UCSD-AML1 (cell line): ENCODE results near the gene TPSD1.
"Not testable (repeated sequence)": the region's sequence is repeated elsewhere in the genome, so short reads cannot be mapped to it uniquely, and the experiment has no call there.

ENCODE experiments used
- DNase-seq: peaks from one replicate; lab custom pipeline; 2025; ENCODE audit not compliant: unreplicated experiment; lab: John Stamatoyannopoulos, UW

Gene TPSD1

DNA sequence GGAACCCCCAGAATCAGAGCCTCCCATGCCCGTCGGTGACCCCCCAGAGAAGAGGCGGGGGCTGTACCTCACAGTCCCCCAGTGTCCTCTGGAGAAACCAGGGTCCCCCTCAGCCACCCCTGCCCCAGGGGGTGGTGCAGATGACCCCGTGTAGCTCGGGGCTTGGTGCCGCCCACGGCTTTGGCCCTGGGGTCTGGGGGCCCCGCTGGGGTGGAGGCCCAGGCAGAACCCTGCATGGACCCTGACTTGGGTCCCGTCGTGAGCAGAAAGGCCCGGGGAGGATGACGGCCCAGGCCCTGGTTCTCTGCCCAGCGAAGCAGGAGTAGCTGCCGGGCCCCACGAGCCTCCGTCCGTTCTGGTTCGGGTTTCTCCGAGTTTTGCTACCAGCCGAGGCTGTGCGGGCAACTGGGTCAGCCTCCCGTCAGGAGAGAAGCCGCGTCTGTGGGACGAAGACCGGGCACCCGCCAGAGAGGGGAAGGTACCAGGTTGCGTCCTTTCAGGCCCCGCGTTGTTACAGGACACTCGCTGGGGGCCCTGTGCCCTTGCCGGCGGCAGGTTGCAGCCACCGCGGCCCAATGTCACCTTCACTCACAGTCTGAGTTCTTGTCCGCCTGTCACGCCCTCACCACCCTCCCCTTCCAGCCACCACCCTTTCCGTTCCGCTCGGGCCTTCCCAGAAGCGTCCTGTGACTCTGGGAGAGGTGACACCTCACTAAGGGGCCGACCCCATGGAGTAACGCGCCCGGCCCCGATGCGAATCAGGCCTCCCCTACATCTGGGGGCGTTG, 34.8 kb upstream of the TPSD1 start:
- no peak for DNase-seq

DNA sequence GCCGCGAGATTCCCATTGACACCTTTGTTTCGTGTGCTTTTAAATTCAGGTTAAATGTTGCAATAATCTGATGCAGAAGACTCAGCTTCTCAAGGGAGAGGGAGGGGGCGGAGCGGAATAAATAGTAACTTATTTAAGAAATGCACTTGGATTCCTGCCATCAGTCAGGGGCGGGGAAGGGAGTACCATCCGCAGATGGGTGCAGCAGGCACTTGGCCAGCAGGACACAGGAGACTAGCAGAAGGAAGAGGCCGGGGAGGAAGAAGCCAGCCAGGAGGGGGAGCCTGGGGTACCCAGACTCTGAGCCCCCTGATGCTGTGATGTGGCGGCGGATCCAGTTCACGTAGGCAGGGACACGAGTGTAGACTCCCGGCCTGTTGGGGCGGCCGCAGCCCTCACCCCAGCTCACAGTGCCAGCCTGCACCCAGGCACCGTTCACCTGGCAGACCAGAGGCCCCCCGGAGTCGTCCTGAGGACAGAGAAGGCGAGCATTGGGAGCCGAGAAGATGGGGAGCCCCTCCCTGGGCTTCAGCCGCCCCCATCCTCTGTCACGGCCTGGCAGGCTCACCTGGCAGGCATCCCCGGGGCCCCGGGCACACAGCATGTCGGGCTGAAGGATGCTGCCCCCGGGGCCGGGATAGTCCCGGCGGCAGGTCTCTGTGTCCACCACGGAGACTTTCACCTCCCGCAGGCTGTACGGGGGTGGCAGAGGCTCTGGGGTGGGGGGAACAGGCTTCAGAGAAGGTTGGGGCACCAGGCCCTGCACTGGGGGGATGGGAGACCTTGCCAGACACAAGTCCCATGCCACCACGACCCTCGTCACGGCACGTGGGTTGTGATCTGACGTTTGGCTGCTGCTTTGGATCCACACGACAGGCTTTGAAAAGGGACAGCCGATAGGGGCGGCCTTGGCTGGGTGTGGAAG, 34.0 kb upstream of the TPSD1 start:
- no peak for DNase-seq

DNA sequence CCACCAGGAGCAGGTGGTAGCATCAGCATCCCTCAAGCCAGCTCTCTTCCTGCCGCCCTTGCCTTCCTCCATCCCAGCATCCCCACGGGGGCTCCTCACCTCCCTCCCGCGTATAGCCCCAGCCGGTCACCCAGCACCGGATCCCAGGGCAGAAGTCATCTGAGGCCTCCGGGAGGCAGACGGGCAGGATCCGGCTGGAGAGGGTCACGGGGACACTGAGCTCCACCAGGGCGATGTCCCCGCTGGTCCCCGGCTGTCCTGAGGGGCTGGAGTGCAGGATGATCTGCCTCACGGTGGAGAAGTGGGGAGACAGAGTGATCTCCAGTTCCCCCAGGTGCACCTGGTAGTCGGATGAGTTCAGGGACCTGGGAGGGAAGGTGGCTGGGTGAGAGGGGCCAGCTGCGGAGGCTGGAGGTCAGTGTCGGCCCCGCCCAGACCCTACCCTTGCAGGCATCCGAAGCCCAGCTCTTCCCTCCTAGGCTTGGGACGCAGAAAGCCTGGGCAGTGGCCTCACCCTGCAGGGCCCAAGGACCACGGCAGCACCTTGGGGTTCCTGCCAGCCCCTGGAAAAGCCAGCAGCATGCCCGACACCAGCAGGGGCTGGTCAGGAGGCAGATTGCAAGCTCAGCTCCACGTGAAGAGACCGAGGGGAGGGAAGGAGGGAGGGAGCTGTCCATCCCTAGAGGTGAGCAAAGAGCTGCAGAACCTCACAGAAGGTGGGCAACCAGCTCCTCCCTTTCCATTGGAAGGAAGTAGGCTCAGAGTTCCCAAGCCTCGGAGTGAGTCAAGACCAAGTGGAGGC, 33.1 kb upstream of the TPSD1 start:
- no peak for DNase-seq

DNA sequence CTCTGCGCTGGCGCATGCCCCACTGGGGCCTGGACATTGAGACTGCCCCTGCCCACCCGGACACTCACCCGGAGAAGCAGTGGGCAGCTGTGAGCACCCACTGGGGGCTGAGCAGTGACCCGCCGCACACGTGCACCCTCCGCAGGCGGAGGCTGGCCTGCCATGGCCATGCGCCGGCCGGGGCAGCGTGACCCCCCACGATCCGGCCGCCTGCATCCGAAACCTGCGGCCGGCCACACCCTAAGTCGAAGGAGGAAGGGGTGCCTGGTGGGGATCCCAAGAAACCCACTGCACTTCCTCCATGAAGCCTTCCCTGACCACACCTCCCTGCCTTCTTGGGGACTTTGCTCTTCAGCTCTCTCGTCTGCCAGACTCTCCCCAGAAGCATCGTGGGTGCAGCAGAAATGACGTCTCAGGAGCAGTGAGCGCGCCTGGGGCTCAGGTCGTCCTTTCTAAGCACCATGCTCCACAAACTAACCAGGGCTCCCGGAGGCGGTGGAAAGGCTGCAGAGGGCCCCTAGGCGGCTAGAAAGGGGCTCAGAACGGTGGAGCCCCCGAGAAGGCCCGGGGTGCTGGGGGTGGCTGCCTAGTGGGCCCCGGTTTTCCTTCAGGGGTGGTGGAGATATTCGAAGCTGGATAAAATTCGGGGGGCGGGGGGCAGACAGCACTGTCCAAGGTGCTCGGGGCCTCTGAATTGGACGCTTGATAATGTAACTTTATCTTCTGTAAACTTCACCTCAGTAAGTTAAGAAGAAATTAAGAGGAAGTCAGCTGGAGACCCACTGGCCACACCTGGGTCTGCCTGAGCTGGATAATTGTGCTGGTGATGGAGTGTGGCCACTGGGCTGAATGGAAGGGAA, 32.3 kb upstream of the TPSD1 start:
- no peak for DNase-seq

GRCh38 chr16:1224558-1224957, 31.3 kb upstream of the TPSD1 start:
- no peak for DNase-seq

DNA sequence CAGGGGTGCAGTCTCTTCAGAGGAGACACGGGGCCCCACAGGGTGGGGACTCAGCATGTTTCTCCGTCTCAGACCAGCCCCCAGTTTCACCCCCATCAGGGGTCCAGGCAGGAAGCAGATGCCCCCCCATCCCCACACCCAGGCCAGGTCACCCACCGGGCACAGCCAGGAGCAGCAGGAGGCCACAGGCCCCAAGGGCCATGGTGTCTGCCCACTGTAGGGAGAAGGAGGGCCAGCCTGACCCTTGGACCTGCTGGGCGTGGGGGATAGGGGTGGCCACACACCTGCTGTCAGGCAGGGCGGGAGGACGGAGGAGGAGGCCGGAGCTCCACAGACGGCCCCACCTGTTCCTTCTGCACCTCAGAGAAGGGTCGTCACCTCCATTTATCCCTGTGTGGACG, 30.8 kb upstream of the TPSD1 start, which contains the start of gene TPSG1:
TSS of gene TPSG1 (minus strand) at position 218 of the 401 bp plus-strand sequence. CDS start at position 202, 16 bp downstream.
- no peak for DNase-seq

GRCh38 chr16:1225728-1226311, 30.0 kb upstream of the TPSD1 start:
- DNase-seq, result not testable (repeated sequence)

DNA sequence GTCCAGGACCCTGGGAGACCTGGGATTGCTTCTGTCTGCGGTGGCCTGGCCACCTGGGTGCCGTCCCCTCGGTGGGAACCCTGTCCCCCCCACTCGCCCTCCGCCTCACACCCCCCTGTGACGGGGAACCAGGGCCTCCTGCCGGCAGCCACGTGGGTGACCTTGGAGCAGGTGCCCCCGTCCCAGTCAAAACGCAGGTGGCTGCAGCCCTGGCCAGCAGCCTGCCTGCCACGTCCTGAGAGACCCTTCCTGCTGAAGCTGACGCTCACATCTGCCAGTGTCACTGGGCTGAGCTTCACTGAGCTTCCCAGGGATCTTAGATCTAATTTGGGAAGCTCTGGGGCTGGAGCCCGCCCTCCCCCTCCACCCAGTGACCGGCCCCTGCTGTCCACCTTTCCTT, 29.2 kb upstream of the TPSD1 start:
- not testable (repeated sequence) for DNase-seq

DNA sequence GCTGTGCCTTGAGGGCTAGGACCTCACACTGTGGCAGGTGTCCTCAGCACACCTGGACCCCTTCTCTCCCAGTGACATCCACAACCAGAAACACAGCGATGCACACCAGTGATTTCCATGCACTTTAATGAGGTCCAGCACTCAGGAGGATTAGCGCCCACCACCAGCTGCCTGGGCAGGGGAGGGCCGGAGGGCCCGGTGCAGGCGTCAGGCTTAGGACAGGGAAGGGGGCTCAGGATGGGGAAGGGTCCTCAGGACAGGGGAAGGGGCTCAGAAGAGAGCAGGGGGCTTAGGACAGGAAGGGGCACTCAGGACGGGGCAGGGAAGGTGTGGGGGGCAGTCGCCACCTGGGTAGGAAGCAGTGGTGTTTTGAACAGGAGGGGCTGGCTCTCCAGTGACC, 27.6 kb upstream of the TPSD1 start:
- not testable (repeated sequence) for DNase-seq

DNA sequence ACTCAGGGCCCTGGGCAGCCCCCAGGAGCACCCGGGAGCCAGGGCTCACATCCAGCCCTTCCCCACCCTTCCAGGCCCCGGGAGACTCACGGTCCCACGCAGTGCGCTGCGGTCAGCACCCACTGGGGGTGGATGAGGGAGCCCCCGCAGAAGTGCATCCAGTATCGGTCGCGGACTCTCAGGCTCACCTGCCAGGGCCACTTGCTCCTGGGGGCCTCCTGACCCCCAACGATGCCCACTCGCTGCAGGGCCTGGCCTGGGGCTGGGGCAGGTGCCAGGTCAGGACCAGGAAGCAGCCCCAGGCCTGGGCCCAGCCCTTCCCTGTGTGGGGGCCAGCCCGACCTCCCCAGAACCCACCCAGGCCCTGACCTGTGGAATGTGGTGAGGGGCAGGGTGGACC, 26.4 kb upstream of the TPSD1 start:
- not testable (repeated sequence) for DNase-seq

DNA sequence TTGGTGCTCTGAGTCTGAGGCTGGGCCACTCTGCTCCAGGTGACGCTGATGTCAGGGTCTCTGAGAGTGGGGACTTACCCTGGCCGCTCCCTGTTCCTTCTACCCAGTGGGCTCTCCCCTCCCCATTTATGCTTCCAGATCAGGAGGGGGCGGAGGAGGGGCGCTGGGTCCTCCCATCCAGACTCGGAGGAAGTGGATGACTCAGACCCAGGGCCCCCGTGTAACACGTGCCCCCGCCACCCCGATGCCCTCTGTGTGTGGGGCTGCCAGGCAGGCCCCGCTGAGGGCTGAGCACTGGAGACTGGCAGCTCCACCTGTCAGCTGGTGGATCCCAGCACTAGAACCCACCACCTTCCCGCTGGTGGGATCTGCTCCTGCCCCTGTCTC, 25.8 kb upstream of the TPSD1 start, which contains the start of gene TPSB2:
TSS of gene TPSB2 (minus strand) at position 101 of the 387 bp plus-strand sequence. CDS start 233 bp downstream, outside the sequence.
- not testable (repeated sequence) for DNase-seq

DNA sequence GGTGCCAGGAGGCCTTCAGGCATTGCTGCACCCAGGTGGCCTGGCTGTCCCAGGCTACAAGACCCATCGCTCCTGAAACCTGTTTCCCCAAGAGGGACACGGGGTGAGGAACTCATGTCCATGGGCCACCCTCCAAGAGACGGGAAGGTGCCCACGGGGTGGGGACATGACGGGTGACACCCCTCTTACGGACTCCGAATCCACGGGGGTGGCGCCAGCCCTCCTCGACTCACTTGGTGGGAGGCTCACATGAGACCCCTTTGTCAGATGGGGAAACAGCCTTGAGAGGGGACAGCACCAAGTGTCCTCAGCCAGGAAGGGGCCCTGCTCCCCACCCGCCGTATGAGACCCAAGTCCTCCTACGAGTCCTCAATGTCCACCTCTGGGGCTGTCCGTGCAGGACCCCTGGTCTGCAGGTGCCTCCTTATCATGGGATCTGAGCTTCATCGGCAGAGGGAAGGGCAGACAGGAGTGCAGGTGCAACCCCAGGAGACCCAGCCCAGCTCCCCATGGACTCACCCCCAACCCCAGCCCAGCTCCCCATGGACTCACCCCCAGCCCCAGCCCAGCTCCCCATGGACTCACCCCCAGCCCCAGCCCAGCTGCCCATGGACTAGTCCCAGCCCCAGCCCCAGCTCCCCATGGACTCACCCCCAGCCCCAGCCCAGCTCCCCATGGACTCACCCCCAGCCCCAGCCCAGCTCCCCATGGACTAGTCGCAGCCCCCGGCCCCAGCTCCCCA, 25.2 kb upstream of the TPSD1 start:
- DNase-seq, result not testable (repeated sequence)

- not testable (repeated sequence) for DNase-seq
Measured at GRCh38 chr16:1231301-1231700, 24.6 kb upstream of the TPSD1 start.

GRCh38 chr16:1232049-1232748, 23.7 kb upstream of the TPSD1 start:
- DNase-seq, result not testable (repeated sequence)

GRCh38 chr16:1236659-1237058, 19.2 kb upstream of the TPSD1 start:
- DNase-seq, result not testable (repeated sequence)

DNA sequence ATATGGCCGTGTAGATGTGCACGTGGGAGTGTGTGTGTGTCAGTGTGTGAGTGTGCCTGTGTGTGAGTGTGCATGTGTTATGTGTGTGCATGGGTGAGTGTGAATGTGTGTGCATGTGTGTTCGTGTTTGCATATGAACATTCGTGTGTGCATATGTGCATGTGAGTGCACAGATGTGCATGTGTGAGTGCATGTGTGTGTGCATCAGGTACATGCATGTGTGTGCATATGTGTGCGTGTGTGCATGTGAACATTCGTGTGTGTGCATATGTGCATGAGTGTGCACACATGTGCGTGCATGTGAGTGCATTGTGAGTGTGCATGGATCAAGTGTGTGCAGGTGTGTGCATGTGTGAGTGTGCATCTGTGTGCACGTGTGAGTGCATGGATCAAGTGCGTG, 17.9 kb upstream of the TPSD1 start:
- DNase-seq, result no peak

- not testable (repeated sequence) for DNase-seq
Measured at GRCh38 chr16:1238909-1239308, 17.0 kb upstream of the TPSD1 start.

GRCh38 chr16:1239575-1239974, 16.3 kb upstream of the TPSD1 start:
- DNase-seq, result not testable (repeated sequence)
